Endothelial cell of hepatic sinusoid (primary cell): ENCODE data around the gene TANC1.

Source experiments
- in situ Hi-C: cut with HindIII; loops from 2 replicates; pipeline ENCODE4 v1.10.0; 2017; ENCODE audit warnings: low sequenced_read_pairs

TANC1 gene

DNA sequence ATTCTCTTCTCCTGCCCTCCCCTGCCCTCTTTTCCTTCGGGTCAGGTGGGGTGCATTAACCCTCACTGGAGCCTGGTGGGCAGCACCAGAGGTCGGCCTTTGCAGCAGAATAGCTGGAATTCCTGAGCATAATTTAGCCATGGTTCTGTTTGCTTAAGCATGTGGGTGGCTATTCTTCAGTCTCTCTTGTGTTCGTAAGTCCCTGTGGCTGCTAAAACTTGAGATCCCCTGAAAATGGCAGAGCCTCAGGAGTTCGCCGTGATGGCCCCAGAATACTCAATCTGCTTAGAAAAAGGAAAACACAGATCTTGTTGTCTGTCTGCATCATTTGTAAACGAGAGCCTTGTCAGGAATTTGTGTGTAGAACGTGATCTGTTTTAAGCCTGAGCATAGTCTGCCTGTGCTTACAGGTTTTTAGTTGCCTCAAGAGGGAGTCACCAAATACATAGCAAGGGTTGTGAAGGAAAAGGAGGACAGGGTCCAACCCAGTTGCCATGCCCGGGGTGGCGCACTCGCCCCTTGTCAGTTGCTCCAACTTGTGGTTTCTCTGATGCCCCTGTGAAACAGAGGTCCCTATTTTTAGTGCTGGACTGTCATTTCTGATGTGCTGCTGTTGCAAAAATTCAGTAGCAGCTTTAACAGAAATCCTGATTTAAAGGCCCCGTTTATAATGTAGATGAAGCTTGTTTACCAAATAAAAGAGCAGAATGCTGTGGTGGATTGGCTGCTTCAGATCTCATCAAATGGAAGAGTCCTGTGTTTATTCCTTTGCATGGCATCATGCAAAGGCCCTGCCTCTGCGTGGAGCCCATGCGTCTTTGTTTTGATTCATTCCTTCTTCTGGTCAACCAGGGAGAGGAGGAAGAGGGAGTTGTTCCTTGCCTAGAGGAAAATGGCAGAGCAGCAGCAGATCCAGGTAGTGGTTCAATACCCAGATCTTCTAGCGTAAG, 243.3 kb downstream of the TANC1 start:
- in situ Hi-C loops, result no loop called here

DNA sequence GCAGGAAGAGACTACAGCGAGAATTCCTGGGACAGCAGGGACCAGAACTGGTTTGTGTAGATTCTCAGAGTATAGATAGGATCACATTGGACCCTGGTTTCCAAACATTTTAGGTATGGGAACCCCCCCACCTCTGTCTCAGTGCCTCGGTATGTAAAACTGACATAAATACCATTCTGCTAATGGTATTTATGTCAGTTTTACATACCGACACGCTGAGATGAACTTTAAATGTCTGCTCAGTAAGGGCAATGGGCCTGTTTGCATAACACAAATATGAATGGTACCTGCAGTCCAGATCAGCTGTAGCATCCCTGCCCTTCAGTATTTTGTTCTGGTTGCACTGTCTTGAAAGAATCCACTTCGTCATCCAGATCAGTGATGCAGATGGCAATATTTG, 244.9 kb downstream of the TANC1 start:
- in situ Hi-C loops, result no loop called here

DNA sequence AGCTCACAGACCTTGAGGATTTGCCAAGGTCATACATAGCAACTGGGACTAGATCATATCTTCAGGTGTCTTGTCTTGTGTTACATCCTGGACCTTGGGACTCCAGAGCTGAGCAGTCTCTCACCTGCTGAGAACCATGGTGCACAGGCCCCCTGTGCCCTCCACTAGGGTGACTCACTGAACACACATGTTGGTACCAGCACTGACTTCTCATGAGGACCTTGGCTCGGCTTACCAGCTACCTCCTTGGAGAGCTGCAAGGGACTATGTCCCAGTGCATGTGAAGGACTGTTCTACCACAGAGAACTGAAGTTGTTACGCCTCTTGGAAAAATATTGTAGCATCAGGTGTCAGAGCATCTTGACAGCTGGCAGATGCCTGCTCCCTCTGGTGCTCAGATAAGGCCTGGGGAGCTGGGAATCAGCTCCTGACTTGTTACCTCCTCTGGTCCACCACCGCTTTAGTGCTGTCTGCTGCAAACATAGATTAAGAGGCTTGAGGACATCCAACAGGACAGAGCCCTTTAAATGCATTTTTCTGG, 246.0 kb downstream of the TANC1 start:
- in situ Hi-C loops, result no loop called here

DNA sequence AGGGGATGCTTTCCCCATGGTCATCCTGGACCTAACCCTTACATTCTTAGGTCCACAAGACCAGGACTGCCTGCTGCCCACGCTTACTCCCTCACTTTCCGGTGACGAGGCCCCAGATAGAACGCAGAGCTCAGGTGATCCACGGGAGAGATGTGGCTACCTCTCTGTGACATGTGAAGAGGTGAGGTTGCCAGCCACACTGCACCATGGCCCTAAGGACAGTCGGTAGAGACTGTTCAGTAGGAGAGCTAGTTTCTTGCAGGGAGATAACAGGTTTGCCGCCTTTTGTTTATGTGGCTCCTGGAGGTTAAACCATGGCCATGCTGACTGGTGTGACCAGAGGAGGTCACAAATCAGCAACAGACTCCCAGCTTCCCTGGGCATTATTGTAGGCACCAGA, 246.7 kb downstream of the TANC1 start:
- in situ Hi-C loops, result no loop called here

DNA sequence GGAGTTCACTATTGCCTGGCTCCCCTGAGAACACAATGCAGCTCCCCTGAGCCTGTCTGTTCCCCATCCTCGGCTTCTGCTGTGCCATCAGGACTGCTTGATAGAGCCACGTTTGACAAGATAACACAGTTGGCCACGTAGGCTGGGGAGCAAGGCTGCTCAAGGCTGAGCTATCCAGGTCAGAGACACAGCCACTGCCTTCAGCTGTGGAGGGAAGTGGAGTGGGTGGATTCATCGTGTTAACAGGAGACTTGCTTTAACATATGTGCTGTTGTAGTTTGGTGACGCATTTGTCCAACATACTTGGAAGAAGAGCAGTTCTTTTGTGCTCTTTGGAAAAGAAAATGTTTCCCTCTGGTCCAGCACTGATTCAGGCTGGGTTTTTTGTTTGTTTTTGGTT, 249.2 kb downstream of the TANC1 start:
- in situ Hi-C loops, result no loop called here

DNA sequence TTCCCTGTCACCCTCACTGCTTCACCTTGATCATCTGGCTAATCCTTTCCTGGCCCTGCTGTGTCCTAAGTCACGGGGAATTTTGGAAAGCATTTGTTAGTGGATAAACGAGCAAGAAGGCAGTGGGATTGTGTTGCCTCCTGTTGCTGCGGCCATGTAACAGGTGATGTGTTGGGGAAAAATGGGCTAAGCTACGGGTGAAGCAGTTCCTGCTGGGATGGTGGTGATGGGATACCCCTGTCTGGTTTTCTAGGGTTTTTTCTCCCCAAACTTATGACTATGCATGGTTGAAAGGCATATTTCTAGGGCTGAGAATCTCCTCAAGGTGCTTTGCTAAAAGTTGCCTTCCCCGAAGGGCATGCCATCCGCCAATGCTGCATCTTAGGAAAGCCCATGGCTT, 249.9 kb downstream of the TANC1 start:
- in situ Hi-C loops, result no loop called here

DNA sequence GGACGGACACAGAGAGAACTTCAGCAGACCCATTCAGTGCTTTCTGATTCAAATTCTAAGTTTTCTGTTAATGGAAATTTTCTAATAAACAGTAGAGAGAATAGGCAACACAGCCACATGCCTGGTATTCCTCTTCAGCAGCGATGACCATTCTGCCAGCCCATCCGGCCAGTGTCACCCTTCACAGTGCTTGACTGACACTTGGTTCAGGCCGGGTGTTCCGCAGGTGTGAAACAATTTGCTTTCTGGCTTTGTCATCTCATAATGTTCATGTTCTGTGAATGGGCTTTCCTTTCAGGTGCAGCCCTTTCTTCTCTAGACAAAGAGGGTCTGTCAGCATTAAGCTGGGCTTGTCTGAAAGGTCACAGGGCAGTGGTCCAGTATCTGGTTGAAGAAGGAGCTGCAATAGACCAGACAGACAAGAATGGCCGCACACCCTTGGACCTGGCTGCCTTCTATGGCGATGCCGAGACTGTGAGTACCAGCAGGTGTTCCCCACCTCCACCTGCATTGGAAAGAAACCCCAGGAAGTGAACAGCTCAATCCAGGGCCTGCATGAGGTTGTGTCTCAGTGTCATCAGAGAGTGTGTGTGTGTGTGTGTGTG, 251.1 kb downstream of the TANC1 start:
- in situ Hi-C loops, result no loop called here

DNA sequence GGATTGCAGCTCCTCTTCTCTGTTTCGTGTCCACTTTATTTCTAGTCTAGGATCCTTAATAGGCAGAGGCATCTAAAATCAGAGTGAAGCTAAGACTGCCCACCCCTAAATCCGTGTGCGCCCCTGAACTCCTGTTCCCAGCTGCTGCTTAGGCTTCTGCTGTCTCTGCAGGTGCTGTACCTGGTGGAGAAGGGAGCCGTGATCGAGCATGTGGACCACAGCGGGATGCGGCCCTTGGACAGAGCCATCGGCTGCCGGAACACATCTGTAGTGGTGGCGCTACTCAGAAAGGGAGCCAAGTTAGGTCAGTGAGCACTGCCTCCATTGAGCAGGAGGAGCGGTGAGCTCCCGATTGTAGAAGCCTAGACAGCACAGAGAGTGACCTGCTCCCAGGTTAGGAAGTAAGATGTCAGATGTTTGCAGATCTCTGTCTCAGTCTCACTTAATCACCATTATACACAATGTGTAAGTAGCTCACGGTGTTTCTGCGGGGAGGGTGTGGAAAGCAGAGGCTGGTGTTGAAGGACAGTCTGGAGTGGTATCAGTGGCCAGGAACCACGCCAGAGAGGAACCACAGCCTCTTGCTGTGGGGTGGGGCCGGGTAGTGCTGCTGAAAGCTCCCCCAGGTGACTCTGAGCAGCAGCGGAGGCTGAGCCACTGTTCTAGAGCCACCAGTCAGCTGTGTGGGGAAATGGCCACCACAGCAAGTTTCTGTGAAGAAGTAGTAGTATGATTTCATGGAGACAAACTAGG, 255.8 kb downstream of the TANC1 start:
- in situ Hi-C loops, result loop anchor here (5.0 kb wide), 1 partner anchor 43 kb away; no protein-coding TSS in a partner anchor

DNA sequence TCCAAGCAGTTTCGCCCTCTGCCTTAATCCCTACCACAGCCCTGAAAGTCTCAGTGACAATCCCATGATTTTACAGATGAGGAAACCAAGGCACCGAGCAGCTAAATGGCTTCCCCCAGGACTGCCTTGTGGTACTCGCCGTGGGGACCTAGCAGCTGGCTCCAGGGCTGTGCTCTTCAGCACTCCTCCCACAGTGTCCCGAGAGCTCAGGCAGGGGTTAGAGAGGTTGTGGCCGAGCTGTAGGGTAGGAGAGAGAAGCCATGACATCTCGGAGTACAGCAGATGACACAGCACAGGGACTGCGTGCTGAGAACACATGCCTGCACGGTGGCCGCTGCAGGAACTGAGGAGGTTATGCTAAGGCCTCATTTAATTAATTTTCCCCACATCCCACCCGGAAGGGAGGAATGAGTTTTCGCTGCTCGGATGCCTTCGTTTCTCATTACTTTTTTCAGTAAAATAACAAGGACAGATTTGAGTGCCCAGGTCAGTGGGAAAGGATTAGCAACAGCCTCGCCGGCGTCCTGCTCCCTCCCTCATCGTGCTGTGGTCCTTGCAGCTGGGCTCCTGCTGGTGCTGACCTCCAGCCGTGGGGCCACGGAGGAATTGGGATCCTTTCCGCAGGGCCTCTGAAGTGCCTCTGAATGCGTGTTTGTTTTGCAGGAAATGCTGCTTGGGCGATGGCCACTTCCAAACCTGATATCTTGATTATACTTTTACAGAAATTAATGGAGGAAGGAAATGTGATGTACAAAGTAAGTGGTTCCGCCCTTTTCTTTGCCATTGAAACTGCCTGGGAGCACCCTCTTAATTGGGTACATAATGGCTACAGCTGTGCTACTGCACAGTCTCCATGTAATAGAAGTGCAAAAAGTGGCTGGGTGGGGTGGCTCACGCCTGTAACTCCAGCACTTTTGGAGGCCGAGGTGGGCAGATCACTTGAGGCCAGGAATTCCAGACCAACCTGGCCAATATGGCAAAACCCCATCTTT, 256.9 kb downstream of the TANC1 start:
- in situ Hi-C loops, result no loop called here

DNA sequence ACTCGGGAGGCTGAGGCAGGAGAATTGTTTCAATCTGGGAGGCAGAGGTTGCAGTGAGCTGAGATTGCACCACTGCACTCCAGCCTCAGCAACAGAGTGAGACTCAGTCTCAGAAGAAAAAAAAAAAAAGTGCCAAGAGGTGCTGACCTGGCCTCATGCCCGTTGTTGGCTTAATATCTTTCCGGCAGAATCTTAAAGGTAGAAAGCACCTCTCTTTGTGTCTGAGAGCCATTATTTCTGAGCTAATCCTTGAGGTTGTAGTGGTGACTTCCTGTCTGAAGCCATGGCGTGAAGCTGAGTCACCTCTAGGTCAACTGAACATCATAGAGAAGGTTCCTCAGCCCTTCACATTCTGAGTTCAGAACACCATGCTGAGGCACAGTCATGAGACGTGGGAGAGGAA, 257.6 kb downstream of the TANC1 start:
- in situ Hi-C loops, result no loop called here

DNA sequence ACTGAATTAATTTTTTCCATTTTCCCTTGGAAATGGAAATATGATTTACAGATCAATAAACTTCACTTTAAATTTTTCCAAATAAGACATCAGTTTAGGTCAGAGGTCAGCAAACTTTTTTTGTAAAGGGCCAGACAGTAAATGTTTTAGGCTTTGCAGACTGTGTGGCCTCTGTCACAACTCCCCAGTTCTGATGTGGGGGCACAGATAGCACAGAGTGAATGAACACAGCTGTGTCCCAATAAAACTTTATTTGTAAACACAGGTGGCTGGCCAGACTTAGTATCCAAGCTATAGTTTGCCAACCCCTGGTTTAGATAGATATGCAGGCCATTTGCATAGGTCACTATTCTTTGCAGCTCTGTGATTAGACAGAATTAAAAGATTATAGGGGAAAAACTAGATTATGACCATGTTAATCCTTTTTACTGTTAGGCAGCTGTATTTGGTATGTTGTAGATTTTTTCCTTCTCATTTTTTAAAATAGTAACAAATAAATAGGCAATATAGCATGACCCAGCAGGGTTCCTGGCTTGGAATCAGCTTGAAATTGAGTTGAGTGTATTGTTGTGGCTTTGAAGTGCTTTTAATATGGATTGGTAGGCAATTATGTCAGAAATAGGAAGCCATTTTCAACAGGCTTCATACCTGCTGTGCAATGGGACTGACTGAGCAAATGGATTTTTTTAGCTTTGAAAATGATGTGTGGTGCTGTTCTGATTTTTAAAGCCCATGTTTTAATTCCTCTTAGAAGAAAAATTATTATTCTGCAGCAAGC, 258.4 kb downstream of the TANC1 start:
- in situ Hi-C loops, result no loop called here

DNA sequence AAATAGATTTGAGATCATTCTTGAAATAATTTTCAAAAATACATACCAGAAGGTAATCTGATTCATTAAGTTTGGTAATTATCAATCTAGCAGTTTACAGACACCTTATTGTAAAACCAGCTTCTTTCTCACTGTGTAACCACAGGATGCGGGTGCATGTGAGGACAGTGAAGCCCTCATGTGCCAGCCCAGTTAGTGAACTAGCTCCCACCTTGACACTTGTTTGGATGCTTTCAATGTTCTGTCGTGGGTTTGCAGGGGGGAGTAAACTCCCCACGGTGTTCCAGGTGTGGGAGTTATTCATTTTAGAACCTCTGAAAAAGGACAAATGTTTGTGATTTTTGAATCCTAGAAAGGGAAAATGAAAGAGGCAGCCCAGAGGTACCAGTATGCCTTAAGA, 259.0 kb downstream of the TANC1 start:
- in situ Hi-C loops, result no loop called here

DNA sequence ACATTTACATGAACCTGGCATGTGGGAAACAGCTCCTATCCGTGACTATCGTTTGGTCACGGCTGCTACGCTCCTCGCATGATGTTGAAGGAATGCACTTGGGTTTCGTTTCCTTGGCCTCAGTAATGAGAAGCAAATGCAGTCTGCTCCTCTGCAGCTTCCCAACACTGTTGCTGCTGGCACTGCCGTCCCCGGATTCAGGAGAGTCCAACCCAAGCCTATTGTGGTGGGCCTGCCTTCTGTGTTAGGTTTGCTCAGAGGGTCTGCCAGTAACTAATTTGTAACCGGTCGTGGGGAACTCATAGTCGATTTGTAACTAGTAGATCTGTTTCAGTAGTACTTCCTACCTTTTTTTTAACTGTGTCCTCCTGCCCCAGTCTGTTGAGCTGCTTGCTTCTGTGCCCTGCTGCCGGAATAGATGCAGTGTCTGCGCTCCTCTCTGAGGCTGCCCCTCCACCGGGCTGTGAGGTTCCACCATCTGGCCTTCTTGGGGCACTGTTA, 259.7 kb downstream of the TANC1 start:
- in situ Hi-C loops, result no loop called here

DNA sequence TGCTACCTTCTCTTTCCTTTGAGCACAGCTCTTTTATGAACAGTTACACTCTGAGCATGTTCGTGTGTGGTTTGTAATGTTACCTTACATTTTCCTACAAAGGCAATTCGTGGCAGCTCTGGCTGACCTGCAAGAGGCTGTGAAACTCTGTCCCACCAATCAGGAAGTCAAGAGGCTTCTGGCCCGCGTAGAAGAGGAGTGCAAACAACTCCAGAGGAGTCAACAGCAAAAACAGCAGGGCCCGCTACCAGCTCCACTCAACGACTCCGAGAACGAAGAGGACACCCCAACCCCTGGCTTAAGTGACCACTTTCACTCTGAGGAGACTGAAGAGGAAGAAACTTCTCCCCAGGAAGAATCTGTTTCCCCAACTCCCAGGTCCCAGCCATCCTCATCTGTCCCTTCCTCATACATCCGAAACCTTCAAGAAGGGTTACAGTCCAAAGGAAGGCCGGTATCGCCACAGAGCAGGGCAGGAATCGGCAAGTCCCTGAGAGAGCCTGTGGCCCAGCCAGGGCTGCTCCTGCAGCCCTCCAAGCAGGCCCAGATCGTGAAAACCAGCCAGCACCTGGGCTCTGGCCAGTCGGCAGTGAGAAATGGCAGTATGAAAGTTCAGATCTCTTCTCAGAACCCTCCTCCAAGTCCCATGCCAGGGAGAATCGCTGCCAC, 261.2 kb downstream of the TANC1 start:
- in situ Hi-C loops, result no loop called here

DNA sequence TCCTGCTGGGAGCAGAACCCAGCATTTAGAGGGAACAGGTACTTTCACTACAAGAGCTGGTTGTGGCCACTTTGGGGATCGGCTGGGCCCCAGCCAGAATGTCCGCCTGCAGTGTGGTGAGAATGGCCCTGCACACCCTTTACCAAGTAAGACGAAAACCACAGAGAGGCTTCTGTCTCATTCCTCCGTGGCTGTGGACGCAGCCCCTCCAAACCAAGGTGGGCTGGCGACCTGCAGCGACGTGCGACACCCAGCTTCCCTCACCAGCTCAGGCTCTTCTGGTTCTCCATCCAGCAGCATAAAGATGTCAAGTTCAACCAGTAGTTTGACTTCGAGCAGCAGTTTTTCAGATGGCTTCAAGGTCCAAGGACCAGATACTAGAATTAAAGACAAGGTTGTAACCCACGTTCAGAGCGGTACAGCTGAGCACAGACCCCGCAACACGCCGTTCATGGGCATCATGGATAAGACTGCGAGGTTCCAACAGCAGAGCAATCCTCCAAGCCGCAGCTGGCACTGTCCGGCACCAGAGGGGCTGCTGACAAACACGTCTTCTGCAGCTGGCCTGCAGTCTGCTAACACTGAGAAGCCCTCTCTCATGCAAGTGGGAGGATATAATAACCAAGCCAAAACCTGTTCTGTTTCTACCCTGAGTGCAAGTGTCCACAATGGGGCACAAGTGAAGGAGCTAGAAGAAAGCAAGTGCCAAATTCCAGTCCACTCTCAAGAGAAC, 261.9 kb downstream of the TANC1 start:
- in situ Hi-C loops, result no loop called here

DNA sequence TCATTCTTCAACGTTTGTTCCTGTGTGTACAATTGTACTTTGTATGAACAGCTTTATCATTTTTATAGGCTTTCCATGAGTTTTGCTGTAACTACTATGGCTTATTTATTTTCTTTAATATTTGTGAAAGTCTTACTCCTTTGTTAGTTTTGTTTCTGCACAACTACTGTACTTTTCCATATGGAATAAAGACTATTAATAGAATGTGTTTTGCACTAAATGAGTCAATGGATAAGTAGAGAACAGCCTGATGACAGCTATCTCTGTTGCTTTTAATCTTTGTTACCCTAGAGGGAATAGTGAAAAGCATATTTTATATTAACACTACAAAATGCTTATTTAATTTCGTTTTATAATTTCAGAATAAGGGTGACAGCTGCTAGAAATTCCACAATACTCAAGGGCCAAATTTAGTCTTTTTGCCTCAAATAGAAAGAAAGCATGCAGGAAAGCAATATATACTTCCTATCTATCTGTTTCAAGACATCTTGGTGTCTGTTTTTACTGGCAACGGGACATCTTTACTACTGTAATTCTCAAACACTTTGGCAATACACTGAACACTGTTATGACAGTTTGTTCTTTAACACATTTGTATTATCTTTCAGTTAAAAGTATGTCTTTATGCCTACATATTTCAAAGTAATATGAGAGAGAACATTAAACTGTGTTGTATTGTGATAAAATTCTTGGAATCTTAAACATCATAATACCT, 264.2 kb downstream of the TANC1 start:
- in situ Hi-C loops, result no loop called here

DNA sequence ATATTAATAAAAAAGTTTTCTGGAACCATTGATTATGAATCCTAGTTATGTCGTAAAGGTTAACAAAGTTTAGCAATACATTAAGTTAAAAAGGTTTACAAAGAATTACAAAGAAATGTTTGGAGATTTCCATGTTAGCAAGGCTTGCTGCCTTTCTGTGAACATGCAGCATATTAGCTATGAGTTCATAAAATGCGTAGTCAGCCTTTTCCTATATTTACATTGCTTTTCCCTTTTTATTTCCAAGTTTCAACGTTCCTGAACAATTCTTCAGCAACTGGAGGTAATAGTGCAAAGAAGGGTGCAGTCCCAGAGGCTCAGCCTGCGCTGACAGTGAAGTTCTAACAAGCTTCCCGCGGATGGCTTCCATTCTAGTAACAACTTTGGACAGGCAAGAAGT, 266.4 kb downstream of the TANC1 start:
- in situ Hi-C loops, result no loop called here
